IPS DF 4.7 (cell line): Measurements from ENCODE around the gene SNX19.
"Not testable (repeated sequence)": the region's sequence is repeated elsewhere in the genome, so short reads cannot be mapped to it uniquely, and the experiment has no call there.

ENCODE experiments used
- DNase-seq: peaks from one replicate; pipeline ENCODE4 v3.0.0-alpha.2; 2013; ENCODE audit warnings: low spot score; ENCODE audit errors: extremely low read depth

The SNX19 gene, protein sequence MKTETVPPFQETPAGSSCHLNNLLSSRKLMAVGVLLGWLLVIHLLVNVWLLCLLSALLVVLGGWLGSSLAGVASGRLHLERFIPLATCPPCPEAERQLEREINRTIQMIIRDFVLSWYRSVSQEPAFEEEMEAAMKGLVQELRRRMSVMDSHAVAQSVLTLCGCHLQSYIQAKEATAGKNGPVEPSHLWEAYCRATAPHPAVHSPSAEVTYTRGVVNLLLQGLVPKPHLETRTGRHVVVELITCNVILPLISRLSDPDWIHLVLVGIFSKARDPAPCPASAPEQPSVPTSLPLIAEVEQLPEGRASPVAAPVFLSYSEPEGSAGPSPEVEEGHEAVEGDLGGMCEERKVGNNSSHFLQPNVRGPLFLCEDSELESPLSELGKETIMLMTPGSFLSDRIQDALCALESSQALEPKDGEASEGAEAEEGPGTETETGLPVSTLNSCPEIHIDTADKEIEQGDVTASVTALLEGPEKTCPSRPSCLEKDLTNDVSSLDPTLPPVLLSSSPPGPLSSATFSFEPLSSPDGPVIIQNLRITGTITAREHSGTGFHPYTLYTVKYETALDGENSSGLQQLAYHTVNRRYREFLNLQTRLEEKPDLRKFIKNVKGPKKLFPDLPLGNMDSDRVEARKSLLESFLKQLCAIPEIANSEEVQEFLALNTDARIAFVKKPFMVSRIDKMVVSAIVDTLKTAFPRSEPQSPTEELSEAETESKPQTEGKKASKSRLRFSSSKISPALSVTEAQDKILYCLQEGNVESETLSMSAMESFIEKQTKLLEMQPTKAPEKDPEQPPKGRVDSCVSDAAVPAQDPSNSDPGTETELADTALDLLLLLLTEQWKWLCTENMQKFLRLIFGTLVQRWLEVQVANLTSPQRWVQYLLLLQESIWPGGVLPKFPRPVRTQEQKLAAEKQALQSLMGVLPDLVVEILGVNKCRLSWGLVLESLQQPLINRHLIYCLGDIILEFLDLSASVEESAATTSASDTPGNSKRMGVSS

DNA sequence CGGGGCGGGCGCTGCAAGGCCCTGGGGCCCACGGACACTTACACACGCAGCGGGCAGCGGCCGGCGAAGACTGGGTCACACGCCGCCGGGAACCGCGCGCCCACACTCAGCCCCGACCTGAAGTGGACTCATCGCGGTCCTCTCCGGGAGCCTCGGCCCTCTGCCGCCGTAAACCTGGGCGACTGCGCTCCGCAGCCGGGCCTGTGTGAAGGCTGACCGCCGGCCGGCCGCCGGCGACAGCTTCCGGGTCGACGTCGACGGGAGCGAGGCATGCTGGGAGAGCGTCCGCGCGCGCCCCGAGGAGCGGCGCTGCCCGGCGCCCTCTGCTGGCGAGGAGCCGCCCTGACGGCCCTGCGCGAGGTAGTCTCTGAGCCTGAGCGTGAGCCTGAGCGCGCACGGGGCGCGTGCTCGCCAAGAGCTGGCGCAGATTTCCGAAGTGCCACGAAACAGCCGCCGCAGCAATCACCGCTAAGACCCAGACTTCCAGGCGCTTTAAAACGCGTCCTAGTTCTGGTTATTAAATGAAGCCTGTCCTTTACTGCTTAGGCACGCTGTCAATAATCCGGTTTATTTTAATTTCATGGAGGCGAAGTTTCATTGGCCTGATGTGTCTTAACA is at the start of gene SNX19:
TSS of gene SNX19 (minus strand) at position 242 of the 618 bp plus-strand sequence. CDS start 540 bp downstream, outside the sequence.
- DNase-seq, result peak; percentile 62

DNA sequence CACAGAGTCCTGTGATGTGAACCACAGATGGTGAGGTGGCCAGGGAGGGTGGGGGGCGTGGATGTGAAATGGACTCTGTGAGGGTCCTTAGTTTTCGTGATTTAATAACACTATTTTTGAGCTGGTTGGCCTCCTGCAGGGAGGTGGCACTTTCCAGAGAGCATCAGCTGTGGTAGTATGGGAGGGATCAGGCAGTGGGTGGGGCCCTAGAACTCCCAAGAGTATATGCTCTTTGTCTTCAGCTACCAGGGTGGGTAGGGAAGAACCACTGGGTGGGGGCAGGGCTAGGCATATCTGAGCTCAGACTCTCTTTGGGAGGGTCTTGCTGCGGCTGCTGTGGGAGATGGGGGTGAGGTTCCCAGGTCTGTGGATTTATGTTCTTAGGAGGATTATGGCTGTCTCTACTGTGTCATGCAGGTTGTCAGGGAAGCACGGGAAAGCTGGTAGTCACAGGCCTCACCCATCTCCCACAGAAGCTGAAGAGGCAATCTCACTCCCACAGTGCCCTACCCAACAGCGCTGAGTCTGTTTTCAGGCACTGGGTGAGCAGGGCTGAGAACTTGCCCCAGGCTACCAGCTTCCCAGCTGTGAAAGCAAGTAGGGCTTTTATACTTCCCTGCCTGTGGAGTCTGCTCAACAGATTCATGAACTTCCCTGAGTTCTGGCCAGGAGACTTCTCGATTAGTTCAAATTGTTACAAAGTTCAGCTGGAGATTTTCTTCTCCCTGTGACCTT is 47.9 kb upstream of the SNX19 start:
- no peak for DNase-seq

DNA sequence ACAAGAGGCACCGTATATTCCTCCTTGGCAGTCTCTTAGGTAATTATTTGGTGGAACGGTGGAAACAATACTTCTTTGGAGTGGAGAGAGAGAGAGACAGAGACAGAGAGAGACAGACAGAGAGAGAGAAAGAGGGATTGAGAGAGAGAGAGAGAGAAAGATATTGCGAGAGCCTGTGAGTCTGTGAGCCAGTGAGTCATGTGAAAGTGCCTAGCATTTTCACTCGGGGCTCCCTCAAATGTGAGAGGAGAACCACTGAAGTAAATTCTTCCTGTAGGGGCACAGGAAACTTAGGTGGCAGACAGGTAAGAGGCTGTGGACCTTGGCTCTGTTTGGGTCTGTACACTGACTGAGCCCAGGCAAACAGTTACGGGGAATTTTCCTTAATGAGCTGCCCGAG is 31.6 kb upstream of the SNX19 start:
- DNase-seq, result no peak

DNA sequence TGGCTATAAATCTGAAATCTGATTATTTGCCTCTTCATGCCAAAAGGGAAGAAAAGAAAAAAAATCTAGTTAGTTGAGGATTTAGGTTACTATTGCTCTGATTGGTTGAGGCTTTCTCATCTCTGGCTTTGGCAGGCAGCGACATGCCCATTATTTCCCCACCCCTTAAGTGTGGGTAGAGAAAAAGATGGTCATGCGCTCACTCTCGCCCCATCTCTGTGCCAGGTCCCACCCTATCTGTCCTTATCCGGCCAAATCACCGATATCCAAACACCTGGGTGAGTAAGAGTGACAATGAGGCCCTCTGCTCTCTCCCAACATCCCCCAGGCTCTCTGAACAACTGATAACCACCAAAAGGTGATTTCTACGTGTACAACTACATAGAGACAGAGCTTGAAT is 31.2 kb upstream of the SNX19 start:
- DNase-seq, result no peak

DNA sequence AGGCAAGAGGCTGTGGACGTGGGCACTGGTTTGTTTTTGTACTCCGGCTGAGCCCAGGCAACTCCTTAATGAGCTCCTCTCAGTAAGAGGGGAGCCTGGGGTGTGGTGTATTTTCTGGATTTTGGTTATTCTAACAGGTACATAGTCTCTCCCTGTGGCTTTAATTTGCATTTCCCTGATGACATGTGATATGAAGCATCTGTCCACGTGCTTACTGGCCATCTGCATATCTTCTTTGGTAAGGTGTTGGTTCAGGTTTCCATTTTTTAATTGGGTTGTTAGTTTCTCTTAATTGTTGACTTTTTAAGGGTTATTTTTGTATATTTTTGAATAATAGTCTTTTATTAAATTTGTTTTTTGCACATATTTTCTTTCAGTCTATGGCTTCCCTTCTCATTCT is 30.8 kb upstream of the SNX19 start:
- no peak for DNase-seq

DNA sequence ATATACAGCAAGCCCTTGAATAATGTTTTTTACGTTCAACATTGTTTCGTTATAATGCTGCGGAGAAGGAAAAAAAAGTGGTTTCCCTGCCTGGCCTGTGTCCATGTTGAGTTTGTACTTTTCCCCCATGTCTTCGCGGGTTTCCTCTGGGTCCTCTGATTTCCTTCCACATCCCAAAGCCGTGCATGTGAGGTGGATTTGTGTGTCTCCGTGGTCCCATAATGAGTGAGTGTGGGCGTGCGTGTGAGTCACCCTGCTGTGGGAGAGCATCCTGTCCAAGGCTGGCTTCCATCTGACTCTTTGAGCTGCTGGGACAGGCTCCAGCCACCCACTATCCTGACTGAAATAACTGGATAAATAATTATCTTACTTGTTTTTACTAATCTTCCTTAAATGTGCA is 29.6 kb upstream of the SNX19 start:
- no peak for DNase-seq

DNA sequence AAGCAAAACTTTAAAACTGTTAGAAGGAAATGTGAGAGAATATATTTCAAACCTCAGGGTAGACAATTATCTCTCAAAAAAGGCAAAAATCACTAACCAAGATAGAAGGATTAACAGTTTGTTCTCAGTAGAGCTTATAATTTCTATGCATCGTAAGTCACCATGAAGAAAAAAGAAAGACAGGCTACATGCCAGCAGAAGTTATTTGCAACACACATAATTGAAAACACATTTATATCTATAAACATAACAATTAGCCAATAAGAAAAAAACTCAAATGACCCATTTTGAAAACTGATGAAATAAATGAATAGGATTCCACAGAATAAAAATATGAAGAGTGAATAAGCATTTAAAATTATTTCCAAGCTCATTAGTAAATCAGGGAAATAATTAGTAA is 24.4 kb upstream of the SNX19 start:
- DNase-seq, result no peak

DNA sequence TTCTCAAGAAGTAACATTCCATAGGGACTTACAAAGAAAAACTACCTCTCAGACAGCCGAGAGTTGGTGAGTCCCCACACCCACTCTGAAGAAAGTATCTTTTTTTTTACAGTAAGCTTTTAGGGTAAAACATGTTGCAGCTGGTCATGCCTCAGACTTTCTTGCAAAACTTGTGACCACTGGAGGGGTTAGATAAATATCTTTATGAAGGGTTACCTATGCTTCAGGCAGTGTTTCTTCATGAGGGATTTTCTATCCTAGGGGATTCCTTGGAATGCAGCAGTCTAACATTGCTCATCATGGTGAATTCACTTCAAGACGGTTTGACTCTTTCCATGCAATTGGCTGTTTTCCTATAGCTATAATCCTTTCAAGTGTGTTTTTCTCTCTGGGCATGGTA is 20.8 kb upstream of the SNX19 start:
- DNase-seq, result no peak

DNA sequence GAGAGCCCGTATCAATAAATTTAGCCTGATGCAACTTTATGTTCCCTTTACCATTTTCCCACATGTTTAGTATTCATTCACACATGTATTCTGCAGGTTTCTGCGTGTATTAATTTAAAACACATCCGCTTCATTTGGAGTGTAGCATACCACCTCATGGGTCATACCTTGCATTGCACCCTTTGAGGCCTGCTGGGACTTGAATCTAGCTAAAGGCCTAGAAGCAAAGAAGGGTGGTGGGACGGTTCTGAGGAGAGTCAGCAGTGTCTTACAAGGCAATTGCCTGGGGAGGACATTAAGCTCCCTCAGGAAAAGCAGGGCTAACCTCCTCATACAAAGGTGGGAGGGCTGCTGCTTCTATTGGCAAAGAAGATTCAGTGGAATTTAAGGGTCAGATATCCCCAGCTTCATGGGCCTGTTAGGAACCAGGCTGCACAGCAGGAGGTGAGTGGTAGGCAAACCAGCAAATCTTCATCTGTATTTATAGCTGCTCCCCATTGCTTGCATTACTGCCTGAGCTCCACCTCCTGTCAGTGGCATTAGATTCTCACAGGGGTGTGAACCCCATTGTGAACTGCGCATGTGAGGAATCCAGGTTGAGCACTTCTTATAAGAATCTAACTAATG is 15.9 kb upstream of the SNX19 start:
- no peak for DNase-seq

DNA sequence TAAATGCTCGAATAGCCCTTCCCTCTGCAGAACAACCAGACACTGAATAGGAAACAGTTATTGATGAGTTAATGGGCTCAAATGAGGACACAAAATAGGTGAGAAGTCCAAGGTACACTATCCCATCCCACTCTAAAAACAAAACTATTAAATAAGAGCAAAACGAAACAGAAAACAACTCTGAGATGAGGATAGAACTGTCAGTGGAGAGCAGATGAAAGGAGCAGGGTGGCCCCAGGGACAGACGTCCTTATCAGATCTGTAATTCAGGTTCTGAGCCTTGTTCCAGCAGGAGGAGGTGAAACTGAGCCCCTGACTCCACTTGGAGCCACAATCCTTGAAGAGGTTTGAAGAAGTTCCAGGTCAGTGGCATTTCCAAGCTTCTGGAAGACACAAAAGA is 8.5 kb upstream of the SNX19 start:
- no peak for DNase-seq

DNA sequence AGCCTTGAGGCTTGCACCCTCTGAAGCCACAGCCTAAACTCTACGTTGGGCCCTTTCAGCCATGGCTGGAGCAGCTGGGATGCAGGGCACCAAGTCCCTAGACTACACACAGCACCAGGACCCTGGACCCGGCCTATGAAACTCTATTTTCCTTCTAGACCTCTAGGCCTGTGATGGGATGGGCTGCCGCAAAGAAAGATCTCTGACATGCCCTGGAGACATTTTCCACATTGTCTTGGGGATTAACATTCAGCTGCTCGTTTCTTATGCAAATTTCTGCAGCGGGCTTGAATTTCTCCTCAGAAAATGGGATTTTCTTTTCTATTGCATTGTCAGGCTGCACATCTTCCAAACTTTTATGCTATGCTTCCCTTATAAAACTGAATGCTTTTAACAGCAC is 4.3 kb upstream of the SNX19 start:
- not testable (repeated sequence) for DNase-seq

DNA sequence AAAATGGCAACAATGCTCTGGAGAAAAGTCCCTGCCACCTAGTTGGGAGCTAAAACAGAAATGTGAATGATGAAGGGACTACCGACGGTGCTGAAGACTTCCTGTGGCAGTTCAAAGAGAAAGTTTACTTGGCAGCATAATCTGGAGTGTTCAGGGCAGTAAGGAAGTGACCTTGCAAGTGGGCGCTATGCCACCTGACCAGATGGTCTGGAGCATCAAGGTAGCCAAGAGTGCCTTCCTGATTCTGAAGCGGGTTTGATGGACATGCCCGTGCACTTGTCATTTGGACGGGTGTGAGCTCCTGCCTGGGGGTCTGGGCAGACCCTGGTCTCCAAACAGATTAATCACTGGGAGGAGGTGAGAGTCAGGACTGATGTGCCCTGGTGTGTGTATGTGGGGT is 1.8 kb upstream of the SNX19 start:
- no peak for DNase-seq

DNA sequence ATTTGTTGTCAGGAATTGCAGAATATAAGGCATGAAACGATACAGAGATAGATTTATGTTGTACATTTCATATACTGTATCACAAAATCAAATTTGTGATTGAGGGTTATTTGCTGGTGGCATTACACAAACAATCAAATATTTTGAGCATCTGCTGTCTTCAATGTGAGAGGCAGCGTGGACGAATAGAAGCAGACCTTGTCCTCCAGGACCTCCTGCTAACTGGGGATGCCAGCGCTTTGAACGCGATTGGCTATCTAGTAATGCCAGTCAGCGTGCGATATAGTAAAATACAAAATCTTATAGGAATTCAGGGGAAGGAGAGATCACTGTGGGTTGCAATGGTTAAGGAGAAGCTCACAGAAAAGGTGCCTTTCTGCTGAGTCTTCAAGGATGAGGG is 631 bp upstream of the SNX19 start:
- no peak for DNase-seq

DNA sequence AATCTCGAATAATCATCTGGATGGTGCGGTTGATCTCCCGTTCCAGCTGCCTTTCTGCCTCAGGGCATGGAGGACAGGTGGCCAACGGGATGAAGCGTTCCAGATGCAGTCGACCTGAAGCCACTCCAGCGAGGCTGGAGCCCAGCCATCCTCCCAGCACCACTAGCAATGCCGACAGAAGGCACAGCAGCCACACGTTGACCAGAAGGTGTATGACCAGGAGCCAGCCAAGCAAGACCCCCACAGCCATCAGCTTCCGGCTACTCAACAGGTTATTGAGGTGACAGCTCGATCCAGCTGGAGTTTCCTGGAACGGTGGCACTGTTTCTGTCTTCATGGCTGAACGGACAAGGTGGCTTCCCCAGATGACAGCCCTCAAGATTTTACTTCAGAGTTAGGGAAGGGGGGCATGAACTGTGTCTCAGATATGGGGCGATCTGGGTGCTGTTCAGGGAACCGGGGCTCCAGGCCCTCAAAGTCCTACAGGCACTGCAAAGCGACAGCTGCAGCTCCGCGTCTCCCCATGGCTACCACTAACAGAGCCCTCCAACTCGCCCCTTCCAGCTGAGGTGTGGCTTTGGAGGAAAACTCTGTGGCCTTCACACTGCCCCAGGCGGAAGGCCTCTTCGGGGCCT is 559 bp downstream of the SNX19 start:
- DNase-seq, result no peak

DNA sequence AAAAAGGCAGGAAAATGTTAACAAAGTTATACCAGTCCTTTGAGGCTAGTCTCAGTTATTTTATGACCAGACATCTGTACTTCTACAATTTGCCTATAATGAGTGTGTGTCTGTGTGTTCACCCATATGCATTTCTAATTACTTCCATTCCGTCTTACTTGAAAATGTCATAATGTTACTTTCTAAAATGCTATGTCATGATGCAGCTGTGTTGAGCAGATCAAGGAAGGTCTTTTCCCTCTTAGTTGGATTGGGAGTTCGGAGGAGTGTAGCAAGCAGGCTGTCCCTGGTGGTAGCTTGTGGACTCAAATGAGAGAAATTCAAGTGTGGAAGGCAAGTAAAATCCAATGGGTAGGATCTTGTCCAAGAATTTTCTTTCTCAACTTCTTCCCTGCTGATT is 3.0 kb downstream of the SNX19 start:
- no peak for DNase-seq

DNA sequence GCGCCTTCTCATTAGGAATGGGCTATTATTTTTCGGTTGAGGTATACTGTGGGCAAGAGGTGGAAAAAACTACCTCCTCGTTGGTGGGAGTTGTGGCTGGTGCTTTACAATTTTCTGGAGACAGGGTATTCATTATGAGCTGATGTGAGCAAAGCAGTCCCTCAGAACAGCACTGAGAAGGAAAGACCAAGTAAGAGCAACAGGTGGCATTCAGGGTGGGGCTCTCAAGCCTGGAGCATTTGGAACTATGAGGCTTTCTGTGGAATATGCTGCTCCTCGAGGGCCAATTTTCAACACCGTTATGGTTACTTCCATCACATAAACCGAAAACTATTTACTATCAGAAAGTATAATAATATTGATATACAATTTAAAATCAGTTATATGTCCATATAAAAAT is 3.7 kb downstream of the SNX19 start:
- DNase-seq, result no peak

DNA sequence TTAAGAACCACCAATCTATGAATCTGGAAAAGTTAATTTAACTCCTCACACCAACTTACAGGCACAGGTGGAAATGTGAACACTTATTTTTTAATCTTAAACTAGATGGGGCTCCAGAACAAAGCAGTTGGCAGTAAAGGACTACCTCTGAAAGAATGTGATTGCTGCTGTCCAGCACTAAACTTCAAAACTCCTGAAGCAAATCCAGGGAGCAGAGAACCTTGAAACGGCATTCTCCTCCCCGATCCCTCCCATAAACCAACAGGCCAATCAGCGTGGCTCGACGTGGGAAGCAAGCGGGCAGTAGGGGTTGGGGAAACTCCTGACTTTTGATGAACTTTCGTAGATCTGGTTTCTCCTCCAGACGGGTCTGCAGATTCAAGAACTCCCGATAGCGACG is 5.0 kb downstream of the SNX19 start:
- DNase-seq, result no peak

DNA sequence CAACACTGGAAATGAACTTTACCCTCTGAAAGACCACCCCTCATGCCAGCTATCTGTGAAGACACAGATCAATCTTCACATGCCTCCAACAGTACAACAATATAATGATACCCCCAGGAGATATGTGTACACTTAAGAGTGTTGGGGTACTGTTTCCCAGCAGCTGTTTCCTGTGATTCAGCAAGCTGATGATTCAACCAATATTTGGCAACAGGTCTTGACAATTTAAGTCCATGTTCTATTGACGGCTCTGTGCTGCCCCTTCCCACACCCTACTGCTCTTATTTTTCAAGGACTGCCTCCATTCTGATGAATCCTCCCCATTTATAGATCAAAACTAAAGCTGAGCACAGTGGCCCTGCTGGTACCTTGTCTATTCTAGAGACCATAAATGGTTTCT is 6.6 kb downstream of the SNX19 start:
- no peak for DNase-seq

DNA sequence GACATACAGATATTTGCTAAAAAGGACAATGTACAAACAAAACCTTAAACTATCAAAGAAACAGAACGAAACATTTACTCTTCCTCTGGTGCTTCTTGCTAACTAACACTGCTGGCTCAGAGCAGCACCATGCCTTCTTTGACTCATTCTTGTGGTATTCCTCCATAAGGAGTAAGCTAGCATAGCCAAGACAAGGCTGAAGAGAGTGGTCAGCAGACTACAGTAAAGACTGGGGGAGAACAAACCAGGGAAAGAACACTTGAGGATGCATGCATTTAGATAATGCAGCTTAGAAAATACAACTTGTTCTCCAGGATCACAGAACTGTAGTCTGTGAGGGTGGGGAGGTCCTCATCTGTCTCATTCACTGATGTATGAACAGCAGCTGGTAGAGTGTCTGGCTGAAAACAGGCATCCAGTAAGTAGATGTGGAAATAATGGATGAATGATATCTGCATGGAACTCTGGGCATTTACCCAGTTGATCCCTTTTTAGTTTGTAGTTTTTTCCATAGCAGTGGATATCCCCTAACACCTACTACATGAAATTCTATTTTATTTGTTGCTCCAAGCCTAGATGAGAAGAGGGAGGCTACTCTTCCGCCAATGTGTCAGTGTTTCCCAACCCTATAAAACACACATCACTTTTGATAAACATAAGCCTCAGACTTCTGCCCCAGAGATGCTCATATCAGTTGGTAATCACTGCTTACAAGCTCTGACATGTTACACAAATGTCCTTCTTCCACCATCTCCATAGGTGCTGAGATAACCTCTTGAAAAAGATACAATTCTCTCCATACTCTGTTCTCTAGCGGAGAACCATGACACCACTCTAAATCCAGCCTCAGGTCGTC is 7.3 kb downstream of the SNX19 start:
- no peak for DNase-seq
